GM12891 (cell line): Measurements from ENCODE around the gene CXCR3.

Experiments
- POLR2A ChIP-seq: IDR thresholded peaks from 2 replicates; pipeline ENCODE4 v1.6.1; 2011; ENCODE audit warnings: low read depth, low read length, control low read depth
- POLR2AphosphoS5 ChIP-seq: IDR thresholded peaks from 2 replicates; pipeline ENCODE4 v1.6.1; 2011; ENCODE audit warnings: low read depth, low read length, control low read depth
- SPI1 ChIP-seq: IDR thresholded peaks from 2 replicates; pipeline ENCODE4 v1.6.1; 2011; ENCODE audit warnings: low read depth, low read length, control low read depth
- TAF1 ChIP-seq: IDR thresholded peaks from 2 replicates; pipeline ENCODE4 v1.6.1; 2011; ENCODE audit warnings: low read depth, low read length, control low read depth

DNA sequence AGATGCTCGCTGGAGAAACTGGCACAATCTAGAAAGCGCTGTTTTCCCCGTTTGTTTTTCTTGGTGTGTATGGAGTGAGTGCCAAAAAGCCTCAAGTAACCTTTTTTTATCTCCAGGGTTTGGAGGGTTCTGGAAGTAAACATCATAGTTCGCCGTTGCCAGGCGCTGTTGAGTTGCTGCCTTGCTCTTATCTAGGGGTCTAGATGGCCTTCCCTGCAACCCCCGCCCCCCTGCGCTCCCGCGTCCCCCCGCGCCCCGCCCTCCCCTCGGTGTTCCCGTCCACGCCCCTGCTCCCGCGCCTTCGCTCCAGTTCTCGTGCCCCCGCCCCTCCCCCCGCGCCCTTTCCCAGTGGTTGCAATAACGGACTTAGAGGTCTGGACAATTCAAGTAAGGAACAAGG is 40.6 kb downstream of the CXCR3 start:
- no peak for TF ChIP-seq POLR2A
- TF ChIP-seq POLR2AphosphoS5: no peak
- TF ChIP-seq SPI1: no peak
- TF ChIP-seq TAF1: no peak
